GM21528 (cell line): ENCODE data around the gene HIVEP2.

Experiments used
- ATAC-seq: cut with Tn5 transposase; IDR thresholded peaks from one replicate; pipeline ENCODE4 v1.9.1; 2021; ENCODE audit warnings: mild to moderate bottlenecking, moderate library complexity; ENCODE audit not compliant: unreplicated experiment, low FRiP score

Gene HIVEP2

DNA sequence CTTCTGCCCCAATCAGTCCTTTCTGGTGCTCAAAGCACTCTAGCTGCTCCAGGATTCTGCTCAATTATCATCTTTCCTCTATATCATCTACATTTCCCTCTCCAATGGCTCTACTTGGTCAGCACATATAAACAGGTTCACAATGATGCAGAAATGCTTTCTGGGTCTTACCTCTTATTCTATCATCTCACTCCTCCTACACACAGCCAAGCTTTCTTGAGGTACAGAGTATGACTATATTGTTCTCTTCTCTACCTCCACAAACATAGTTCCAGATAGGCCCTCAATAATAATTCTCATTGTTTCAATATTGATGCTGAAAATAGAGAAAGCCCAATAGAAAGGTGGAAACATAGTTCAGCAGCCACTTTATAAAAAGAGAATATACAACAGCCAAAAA lies 48.2 kb downstream of the HIVEP2 start:
- no peak for ATAC-seq

GRCh38 chr6:142893088-142893487 lies 51.9 kb downstream of the HIVEP2 start:
- no peak for ATAC-seq

DNA sequence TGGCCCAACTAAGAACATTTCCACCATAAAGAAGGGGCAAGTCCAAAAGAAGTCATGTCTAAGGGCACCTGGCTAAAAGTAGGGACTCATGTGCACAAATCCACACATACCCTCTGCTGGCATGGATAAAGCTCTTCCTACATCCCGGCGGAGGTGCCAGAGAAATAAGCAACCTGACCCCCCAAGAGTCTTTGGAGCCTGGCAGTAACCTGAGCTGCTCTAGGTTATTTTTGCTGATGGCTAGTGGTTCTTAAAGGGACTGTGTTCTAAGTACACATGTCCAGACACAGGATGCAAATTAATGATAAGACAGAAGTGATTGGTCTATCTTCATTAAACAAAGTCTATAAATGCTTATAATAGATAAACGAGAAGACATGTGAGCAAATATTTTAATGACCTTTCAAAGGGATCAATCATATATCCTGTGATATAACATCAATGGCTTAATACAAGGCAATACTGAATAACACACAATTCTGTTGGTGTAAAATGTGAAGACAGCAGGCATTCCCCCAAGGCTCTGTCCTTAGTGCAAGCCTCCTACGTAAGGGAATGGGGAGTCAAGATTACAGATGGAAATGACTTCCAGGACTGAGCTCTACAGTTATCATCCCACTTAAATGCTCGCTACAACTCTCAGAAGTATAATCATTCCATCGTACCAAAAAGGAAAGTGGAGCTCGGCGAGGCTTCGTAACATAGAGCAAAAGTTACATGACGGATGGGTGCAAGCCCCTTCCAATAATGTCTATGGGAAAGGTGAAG lies 52.5 kb downstream of the HIVEP2 start:
- ATAC-seq = no peak

DNA sequence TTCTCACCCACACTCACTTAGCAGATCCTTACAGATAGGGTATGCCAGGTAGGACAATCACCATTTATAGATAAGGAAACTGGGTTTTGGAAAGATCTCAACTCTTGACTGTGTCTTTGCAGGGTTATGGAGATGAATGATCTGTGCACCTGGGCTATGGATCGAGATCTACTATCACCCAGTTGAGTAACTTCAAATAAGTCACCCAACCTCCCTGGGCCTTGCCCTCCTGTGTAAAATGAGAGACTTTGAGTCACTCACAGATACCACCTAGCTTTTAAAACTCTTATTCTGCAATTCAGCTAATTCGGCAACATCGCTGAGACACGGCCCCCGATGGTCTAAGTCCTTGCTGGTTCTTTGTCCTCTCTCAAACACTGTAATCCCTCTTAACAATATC lies 53.5 kb downstream of the HIVEP2 start:
- no peak for ATAC-seq

- ATAC-seq = no peak
Observed at GRCh38 chr6:142888456-142888855, 56.5 kb downstream of the HIVEP2 start.

DNA sequence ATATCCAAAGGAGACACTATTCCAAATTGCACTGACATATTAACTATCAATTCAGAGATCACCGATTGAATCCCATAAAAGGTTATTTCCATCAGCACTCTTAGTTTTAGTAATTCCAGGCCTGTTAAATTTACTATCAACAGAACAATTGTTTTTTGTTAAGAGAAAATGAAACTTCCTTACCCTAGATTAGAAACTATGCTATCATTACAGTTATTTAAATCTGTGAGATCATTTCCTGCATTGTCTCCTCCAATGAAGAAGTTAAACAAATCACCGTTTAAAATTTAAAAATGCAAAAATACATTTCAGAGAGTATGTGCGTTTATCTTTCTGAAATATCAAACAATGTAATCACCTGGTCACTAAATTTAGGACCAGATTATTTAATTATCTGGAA lies 57.5 kb downstream of the HIVEP2 start:
- no peak for ATAC-seq

DNA sequence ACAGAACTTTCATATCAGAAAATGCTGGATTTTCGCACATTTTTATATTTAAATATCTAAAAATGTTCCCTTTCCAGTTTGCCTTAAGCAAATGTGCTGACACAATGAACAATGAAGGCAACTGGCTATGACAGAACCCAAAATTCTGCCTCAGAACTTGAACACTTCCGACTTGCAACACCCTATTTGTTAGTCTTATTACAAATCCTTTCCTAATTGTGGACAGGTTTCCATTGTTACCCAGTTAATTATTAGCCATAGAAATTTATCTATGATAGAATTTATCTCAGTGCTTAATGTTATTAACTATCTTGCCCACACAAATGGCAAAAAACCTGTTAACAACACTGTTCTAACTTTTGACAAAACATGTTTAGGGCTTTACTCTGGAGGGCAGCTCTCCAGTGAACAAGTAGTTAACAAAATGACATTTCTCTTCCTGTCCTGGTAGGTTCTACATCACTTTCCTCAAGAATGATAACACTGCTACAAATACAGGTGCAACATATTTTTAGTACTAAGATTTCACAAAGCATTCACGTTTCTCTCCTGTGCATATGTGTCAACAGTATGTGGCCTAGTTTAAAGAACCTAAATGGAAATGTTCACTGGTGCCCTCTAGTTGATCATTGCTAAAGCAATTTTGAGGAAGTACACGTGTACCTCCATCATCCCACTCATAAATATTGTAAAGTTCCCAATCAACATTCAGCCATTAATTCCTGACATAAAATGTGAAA lies 58.4 kb downstream of the HIVEP2 start:
- peak; percentile 79 for ATAC-seq

- ATAC-seq = peak; percentile 78
Observed at GRCh38 chr6:142885182-142885867, 59.7 kb downstream of the HIVEP2 start.

- ATAC-seq = no peak
Observed at GRCh38 chr6:142884214-142885035, 60.6 kb downstream of the HIVEP2 start.

DNA sequence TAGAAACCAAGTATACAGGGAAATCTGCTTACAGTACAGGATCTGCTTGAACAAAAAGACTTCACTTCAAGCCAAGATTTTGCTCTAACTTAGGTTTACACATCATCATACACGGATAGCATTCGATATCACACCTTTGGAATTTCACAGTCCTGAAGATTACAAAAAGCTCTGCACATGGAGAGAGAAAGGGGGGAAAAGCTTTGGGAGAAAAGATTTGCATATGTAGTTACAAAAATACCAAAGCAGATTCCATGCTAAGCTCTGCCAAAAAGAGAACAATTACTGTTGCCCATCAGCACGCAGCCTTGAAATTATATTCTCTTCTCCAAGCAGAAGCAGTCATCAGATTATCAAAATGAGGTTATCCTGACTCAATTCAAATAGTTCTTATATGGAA lies 62.0 kb downstream of the HIVEP2 start:
- no peak for ATAC-seq

DNA sequence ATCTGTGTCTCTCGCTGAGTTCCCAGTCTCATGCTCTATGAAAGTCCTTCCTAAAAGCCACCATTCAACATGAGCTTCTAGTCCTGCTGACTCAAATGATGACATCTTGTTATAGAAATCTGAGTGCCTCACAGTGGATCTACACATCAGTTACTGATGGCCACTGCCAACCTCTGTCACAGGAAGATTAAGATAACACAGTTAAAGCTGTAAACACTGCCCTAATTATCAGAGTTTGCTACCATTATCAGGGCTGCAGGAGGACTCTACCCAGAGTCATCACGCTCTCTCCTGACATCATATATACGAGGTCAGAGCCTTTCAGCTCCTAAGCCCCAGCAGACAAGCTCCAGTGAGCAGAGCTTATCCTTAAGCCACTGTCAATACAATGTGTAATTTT lies 63.2 kb downstream of the HIVEP2 start:
- ATAC-seq = no peak

GRCh38 chr6:142881290-142881689 lies 63.7 kb downstream of the HIVEP2 start:
- no peak for ATAC-seq

DNA sequence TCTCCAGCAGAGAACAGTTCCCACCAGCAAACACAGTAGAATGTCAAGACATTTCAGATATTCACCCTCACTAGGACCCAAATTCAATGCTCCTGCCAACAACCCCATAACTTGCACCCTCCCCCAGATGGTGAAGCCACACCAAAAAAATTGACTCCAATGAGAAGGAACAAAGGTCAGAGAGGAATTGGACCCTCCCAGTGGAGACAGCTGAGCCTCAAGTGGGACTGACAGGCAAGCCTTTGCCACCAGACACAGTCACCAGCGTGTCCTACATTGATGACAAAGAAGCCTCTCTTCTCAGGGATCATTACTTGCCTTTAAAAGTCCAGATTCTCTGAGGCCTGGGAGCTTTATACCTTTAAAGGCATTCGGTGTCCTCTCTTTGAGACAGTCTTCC lies 64.8 kb downstream of the HIVEP2 start:
- no peak for ATAC-seq

GRCh38 chr6:142879527-142879926 lies 65.4 kb downstream of the HIVEP2 start:
- ATAC-seq = no peak

DNA sequence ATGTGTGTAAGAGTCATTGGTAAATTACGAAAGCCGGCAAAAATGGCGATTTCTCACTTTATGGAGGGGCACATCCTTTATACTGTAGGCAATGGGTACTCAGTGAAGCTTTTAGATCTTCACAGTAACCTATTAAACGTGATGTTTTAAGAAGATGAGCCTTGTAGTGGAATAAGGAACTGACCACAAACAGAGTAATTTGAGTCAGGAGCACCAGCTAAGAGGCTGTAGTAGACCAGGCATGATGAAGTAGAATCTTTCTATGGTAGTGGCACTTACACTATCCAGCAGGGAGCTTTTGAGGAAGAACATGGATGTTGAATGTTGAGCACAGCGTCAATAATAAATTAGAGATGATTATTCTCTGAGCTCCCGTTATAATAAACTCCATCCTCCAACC lies 65.9 kb downstream of the HIVEP2 start:
- ATAC-seq = no peak

- no peak for ATAC-seq
Observed at GRCh38 chr6:142878407-142878806, 66.6 kb downstream of the HIVEP2 start.

DNA sequence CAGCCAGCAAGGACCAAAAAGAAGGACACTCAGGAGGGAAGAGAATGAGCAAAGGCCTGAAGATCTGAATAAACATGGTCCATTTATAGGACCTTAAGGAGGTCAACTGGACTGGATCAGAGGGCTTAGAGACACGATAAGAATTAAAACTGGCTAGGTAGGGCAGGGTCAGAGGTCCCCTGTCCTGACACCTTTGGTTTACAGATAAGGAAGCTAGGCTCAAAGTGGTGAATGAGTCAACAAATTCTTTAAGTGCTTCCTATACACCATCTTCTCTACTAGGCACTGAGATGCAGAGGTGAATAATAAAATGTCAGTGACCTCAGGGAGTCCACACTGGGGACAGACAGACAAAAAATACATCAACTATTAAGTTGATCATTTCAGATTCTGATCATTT lies 70.3 kb downstream of the HIVEP2 start:
- ATAC-seq = no peak

GRCh38 chr6:142872376-142872775 lies 72.6 kb downstream of the HIVEP2 start:
- ATAC-seq = no peak

DNA sequence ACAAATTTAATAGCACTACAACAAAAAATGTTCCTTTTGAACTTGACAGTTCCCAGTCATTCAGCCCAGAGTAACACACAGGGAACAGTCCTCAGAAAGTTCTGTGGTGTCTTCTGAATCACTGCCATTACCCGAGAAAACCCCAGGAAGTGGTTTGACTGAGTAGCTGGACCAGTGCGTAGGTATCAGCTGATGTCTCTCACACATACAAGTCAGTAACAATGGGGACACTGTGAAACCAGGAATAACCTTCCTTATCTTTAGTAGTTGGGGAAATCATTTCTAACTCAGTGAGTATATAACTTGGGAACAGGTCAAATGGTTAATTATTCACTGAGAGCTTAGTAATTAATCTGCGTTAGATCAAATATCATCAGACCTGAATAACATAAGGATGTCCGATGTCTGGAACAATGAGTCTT lies 73.1 kb downstream of the HIVEP2 start:
- peak; percentile 84 for ATAC-seq

GRCh38 chr6:142870787-142871415 lies 74.1 kb downstream of the HIVEP2 start:
- no peak for ATAC-seq
